ENCODE data around the gene KCNT2.

GRCh38 chr1:196437671-196438070 is 170.6 kb downstream of the KCNT2 start:
- TF ChIP-seq, protein P1, sequence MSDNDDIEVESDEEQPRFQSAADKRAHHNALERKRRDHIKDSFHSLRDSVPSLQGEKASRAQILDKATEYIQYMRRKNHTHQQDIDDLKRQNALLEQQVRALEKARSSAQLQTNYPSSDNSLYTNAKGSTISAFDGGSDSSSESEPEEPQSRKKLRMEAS (IDR thresholded peaks at IDR 0.05): no peak
- TF ChIP-seq POLR2A (IDR thresholded peaks at IDR 0.05; ENCODE audit: borderline replicate concordance, extremely low read depth, insufficient read depth, insufficient read length) (no peak), CTCF (IDR thresholded peaks at IDR 0.05 in 2 of 3, conservative IDR thresholded peaks at IDR 0.05 in 1 of 3; ENCODE audit: borderline replicate concordance in 1 of 3, insufficient read depth in 1 of 3, low read depth in 2 of 3, low read length in 2 of 3) (no peak), POLR2AphosphoS5 (IDR thresholded peaks at IDR 0.05; ENCODE audit: low read depth, low read length) (no peak), EZH2 (IDR thresholded peaks at IDR 0.05) (no peak), JUND (IDR thresholded peaks at IDR 0.05) (no peak), EZH2phosphoT487 (IDR thresholded peaks at IDR 0.05; ENCODE audit: borderline replicate concordance) (no peak)

Data from HCT116 (cell line).